ENCODE measurements around the gene FPR1.

- TF ChIP-seq CTCF (IDR thresholded peaks at IDR 0.05; ENCODE audit: borderline replicate concordance, extremely low read depth, low read length, poor library complexity, severe bottlenecking) (no peak), EZH2 (IDR thresholded peaks at IDR 0.05; ENCODE audit: borderline replicate concordance, low read depth, low read length, severe bottlenecking) (no peak)
Measured at GRCh38 chr19:51750400-51751094, 1.1 kb downstream of the FPR1 start.
